Measurements from ENCODE around the gene PRKAG2. TPM values are rescaled to one million over a fixed set of nuclear protein-coding genes. Genes with fewer than 3 reads are reported as not detected.

Gene PRKAG2
- total RNA-seq: 4.7 TPM

- Histone ChIP-seq H3K27ac (ENCODE audit: low read depth, low read length) (peak within 1 kb of the TSS; percentile 85), H3K4me3 (ENCODE audit: low read length in 3 of 3) (peak within 1 kb of the TSS; percentile 83 to 88 (median 83)), H3K9ac (ENCODE audit: low read depth in 1 of 3, low read length in 3 of 3) (peak within 1 kb of the TSS; percentile 61 to 80 (median 78)), H3K9me3 (ENCODE audit: control insufficient read depth in 3 of 3, low read length in 3 of 3) (no peaks in the 10 kb centered on the region), H3K4me1 (ENCODE audit: control insufficient read depth in 3 of 3, insufficient read depth in 3 of 3, low read length in 3 of 3) (peaks cover 4 to 29% (median 14%) of the 10 kb centered on the region in 3 donors), H3K36me3 (ENCODE audit: control insufficient read depth in 3 of 3, insufficient read depth in 3 of 3, low read length in 3 of 3) (no peaks in the 10 kb centered on the region), H3K27me3 (ENCODE audit: control insufficient read depth in 3 of 3, insufficient read depth in 3 of 3, low read length in 3 of 3) (no peaks in the 10 kb centered on the region)
These were observed at the start of gene PRKAG2 for GRCh38 chr7:151876899-151877777. Gene PRKAG2 (minus strand): TSS chr7:151877115. CDS start chr7:151876620, 495 bp downstream.

DNA sequence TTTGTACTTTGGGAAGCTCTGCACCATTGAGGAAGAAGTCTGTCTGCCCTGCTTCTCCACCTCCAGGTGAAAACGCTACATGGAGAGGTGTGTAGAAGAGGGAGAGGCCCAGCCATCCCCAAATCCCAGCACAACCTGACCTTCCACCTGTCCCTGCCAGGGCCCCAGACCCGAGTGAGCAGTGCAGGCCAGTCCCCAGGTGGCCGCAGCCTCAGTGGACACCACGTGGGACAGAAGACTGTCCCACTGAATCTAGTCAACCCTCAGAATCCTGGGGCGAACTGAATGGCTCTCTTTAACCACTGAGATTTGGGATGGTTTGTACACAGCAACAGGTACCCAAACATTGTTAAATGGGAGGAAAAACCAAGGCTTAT is 49.4 kb upstream of the PRKAG2 start:
- peaks cover 6 to 10% (median 8%) of the 10 kb centered on the region in 3 donors for H3K4me1 ChIP-seq (ENCODE audit: control insufficient read depth in 3 of 3, insufficient read depth in 3 of 3, low read length in 3 of 3)
- peak overlapping the region; percentile 59 for H3K27ac ChIP-seq (ENCODE audit: low read depth, low read length)

DNA sequence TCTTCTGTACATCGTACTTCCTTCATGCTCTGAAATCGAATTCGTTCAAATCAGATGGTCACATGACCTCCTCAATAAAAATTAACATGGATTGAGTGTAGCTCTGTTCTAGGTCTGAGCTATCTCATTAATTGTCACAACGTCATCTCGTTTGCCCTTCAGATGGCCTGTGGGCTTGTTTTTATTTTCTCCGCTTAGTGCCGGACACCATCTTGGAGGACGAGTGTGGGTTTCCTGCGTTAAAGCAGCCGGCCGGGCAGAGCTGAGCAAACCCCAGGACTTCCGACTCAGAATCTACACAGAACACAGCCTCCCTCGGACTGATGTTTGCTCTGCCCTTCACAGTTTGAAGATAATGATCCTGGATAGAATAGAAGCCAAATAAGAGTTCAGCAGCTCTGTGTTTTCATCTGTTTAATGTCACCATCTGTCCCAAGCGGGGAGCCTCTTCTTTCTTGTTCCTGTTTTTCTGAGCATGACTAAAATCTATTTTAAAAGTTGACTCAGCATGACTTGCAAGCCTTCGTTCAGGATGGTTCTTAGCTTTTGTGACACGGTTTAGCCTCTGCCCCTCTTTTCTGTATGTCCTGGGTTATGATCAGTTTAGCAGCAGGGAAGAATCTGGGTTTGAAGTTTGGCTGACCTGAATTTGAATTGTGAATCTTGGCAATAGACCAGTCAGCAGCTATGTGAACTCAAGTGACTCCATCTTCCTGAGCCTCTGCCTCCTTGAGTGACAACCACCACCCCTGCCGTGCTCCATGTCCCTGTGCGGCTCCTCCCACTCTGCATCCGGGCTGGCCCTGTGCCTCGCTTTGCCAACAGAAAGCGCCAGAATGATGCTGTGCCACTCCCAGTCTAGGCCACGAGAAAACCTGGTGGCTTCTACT is 48.8 kb upstream of the PRKAG2 start:
- Histone ChIP-seq H3K9me3 (ENCODE audit: control insufficient read depth in 3 of 3, low read length in 3 of 3) (no peaks in the 10 kb centered on the region), H3K27me3 (ENCODE audit: control insufficient read depth in 3 of 3, insufficient read depth in 3 of 3, low read length in 3 of 3) (peaks cover 0 to 4% (median 0%) of the 10 kb centered on the region in 3 donors), H3K36me3 (ENCODE audit: control insufficient read depth in 3 of 3, insufficient read depth in 3 of 3, low read length in 3 of 3) (no peaks in the 10 kb centered on the region), H3K4me3 (ENCODE audit: low read length in 3 of 3) (peak overlapping the region; percentile 9 to 22 (median 14)), H3K27ac (ENCODE audit: low read depth, low read length) (peak overlapping the region; percentile 59), H3K9ac (ENCODE audit: low read depth in 1 of 3, low read length in 3 of 3) (peak overlapping the region in 1 of 3 donors; percentile 16), H3K4me1 (ENCODE audit: control insufficient read depth in 3 of 3, insufficient read depth in 3 of 3, low read length in 3 of 3) (peaks cover 6 to 10% (median 8%) of the 10 kb centered on the region in 3 donors)

More for the DNA sequence above, 49.4 kb upstream of the PRKAG2 start:
- H3K9me3 ChIP-seq (ENCODE audit: control insufficient read depth in 3 of 3, low read length in 3 of 3): no peaks in the 10 kb centered on the region
- H3K9ac ChIP-seq (ENCODE audit: low read depth in 1 of 3, low read length in 3 of 3): no peak overlapping the region
- H3K4me3 ChIP-seq (ENCODE audit: low read length in 3 of 3): peak overlapping the region in 1 of 3 donors; percentile 14
- peaks cover 0 to 3% (median 0%) of the 10 kb centered on the region in 3 donors for H3K27me3 ChIP-seq (ENCODE audit: control insufficient read depth in 3 of 3, insufficient read depth in 3 of 3, low read length in 3 of 3)
- no peaks in the 10 kb centered on the region for H3K36me3 ChIP-seq (ENCODE audit: control insufficient read depth in 3 of 3, insufficient read depth in 3 of 3, low read length in 3 of 3)

DNA sequence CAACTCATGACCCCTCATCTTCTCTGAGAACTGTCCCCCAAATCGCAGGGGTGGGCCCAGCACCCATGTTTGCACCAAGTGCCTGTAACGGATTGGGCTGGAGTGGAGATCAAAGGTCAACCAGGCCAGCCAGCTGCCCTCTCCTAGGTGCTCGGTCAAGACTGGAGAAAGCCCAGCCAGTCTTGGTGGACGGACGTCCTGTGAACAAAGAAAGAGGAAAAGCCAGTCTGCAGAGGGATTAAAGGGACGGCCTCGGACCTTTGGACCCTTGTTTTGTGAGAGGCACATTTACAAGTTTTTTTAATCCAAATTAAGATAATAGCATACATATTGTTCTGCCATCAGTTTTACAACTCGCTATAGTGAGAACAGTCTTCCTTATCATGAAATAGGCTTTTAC is 47.6 kb upstream of the PRKAG2 start:
- Histone ChIP-seq H3K36me3 (ENCODE audit: control insufficient read depth in 3 of 3, insufficient read depth in 3 of 3, low read length in 3 of 3) (no peaks in the 10 kb centered on the region), H3K27me3 (ENCODE audit: control insufficient read depth in 3 of 3, insufficient read depth in 3 of 3, low read length in 3 of 3) (peaks cover 0 to 6% (median 2%) of the 10 kb centered on the region in 3 donors), H3K4me3 (ENCODE audit: low read length in 3 of 3) (no peak overlapping the region), H3K9ac (ENCODE audit: low read depth in 1 of 3, low read length in 3 of 3) (no peak overlapping the region), H3K27ac (ENCODE audit: low read depth, low read length) (no peak overlapping the region), H3K9me3 (ENCODE audit: control insufficient read depth in 3 of 3, low read length in 3 of 3) (no peaks in the 10 kb centered on the region), H3K4me1 (ENCODE audit: control insufficient read depth in 3 of 3, insufficient read depth in 3 of 3, low read length in 3 of 3) (peaks cover 6 to 10% (median 8%) of the 10 kb centered on the region in 3 donors)

- Histone ChIP-seq H3K36me3 (ENCODE audit: control insufficient read depth in 3 of 3, insufficient read depth in 3 of 3, low read length in 3 of 3) (no peaks in the 10 kb centered on the region), H3K27me3 (ENCODE audit: control insufficient read depth in 3 of 3, insufficient read depth in 3 of 3, low read length in 3 of 3) (peaks cover 0 to 6% (median 4%) of the 10 kb centered on the region in 3 donors), H3K9me3 (ENCODE audit: control insufficient read depth in 3 of 3, low read length in 3 of 3) (no peaks in the 10 kb centered on the region), H3K4me3 (ENCODE audit: low read length in 3 of 3) (no peak overlapping the region), H3K9ac (ENCODE audit: low read depth in 1 of 3, low read length in 3 of 3) (no peak overlapping the region), H3K4me1 (ENCODE audit: control insufficient read depth in 3 of 3, insufficient read depth in 3 of 3, low read length in 3 of 3) (peaks cover 6 to 10% (median 8%) of the 10 kb centered on the region in 3 donors), H3K27ac (ENCODE audit: low read depth, low read length) (peak overlapping the region; percentile 52)
These were observed 47.1 kb upstream of the PRKAG2 start for GRCh38 chr7:151924001-151924400.

GRCh38 chr7:151923097-151923876 is 46.4 kb upstream of the PRKAG2 start:
- Histone ChIP-seq H3K9ac (ENCODE audit: low read depth in 1 of 3, low read length in 3 of 3) (no peak overlapping the region), H3K27me3 (ENCODE audit: control insufficient read depth in 3 of 3, insufficient read depth in 3 of 3, low read length in 3 of 3) (peaks cover 0 to 6% (median 4%) of the 10 kb centered on the region in 3 donors), H3K4me3 (ENCODE audit: low read length in 3 of 3) (no peak overlapping the region), H3K9me3 (ENCODE audit: control insufficient read depth in 3 of 3, low read length in 3 of 3) (no peaks in the 10 kb centered on the region), H3K36me3 (ENCODE audit: control insufficient read depth in 3 of 3, insufficient read depth in 3 of 3, low read length in 3 of 3) (no peaks in the 10 kb centered on the region), H3K4me1 (ENCODE audit: control insufficient read depth in 3 of 3, insufficient read depth in 3 of 3, low read length in 3 of 3) (peaks cover 6 to 10% (median 8%) of the 10 kb centered on the region in 3 donors), H3K27ac (ENCODE audit: low read depth, low read length) (peak overlapping the region; percentile 52)

DNA sequence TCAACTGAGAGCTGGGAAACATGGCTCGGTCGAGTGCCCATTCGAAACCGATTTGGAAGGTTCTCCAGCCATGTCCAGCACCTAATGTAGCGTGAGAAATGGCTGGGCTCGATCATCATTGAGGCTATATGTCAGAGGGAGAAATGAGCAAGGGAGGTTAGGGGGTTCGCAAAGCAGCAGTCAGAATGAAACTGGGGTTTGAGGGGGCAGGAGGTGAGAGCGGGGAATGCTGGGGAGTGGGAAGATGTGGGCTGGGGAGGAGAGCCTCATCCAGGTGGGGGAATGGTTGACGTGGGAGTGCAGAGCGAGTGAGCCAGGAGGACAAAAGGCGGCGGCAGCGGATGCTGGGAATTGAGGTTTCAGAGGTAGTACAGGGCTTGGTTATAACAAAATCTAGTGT is 44.5 kb upstream of the PRKAG2 start:
- H3K36me3 ChIP-seq (ENCODE audit: control insufficient read depth in 3 of 3, insufficient read depth in 3 of 3, low read length in 3 of 3): no peaks in the 10 kb centered on the region
- H3K9ac ChIP-seq (ENCODE audit: low read depth in 1 of 3, low read length in 3 of 3): no peak overlapping the region
- H3K9me3 ChIP-seq (ENCODE audit: control insufficient read depth in 3 of 3, low read length in 3 of 3): no peaks in the 10 kb centered on the region
- H3K27me3 ChIP-seq (ENCODE audit: control insufficient read depth in 3 of 3, insufficient read depth in 3 of 3, low read length in 3 of 3): peaks cover 0 to 6% (median 4%) of the 10 kb centered on the region in 3 donors
- no peak overlapping the region for H3K27ac ChIP-seq (ENCODE audit: low read depth, low read length)
- no peak overlapping the region for H3K4me3 ChIP-seq (ENCODE audit: low read length in 3 of 3)
- H3K4me1 ChIP-seq (ENCODE audit: control insufficient read depth in 3 of 3, insufficient read depth in 3 of 3, low read length in 3 of 3): peaks cover 6 to 9% (median 8%) of the 10 kb centered on the region in 3 donors

DNA sequence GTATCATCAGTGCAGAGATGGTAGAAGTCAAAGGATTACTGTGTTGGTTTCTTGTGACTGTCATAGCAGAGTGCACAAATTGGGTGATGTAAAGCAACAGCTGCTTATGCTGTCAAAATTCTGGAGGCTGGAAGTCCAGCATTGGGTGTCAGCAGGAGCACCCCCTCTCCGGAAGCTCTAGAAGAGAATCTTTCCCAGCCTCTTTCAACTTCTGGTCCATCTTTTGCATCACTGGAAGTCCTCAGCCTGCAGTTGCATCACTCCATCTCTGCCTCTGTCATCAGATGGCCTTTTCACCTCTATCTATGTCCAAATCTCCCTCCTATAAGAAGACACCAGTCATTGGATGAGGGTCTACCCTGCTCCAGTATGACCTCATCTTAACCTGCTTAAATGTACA is 43.6 kb upstream of the PRKAG2 start:
- Histone ChIP-seq H3K36me3 (ENCODE audit: control insufficient read depth in 3 of 3, insufficient read depth in 3 of 3, low read length in 3 of 3) (no peaks in the 10 kb centered on the region), H3K9ac (ENCODE audit: low read depth in 1 of 3, low read length in 3 of 3) (no peak overlapping the region), H3K27ac (ENCODE audit: low read depth, low read length) (no peak overlapping the region), H3K4me3 (ENCODE audit: low read length in 3 of 3) (no peak overlapping the region), H3K4me1 (ENCODE audit: control insufficient read depth in 3 of 3, insufficient read depth in 3 of 3, low read length in 3 of 3) (peaks cover under 1 to 3% (median 1%) of the 10 kb centered on the region in 3 donors), H3K9me3 (ENCODE audit: control insufficient read depth in 3 of 3, low read length in 3 of 3) (no peaks in the 10 kb centered on the region), H3K27me3 (ENCODE audit: control insufficient read depth in 3 of 3, insufficient read depth in 3 of 3, low read length in 3 of 3) (peaks cover 0 to 6% (median 4%) of the 10 kb centered on the region in 3 donors)

DNA sequence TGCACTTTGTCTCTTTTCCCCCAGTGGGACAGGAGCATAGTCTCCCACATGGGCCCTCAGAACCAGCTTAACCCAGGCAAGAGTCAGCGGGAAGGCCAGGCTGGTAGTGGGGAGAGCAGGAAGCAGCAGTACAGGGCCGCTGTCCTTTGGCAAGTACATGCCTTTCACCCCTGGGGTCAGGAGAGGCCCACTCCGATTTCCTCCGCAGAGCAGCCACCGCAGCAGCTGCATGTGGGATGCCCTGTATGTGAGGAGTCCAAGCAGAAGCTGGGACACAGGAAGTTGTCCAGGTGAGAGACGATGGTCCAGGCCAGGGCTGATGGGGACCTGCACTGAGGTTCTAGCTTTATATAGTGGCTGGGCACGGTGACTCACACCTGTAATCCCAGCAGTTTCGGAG is 42.7 kb upstream of the PRKAG2 start:
- H3K36me3 ChIP-seq (ENCODE audit: control insufficient read depth in 3 of 3, insufficient read depth in 3 of 3, low read length in 3 of 3): no peaks in the 10 kb centered on the region
- H3K4me1 ChIP-seq (ENCODE audit: control insufficient read depth in 3 of 3, insufficient read depth in 3 of 3, low read length in 3 of 3): no peaks in the 10 kb centered on the region
- peaks cover 0 to 6% (median 4%) of the 10 kb centered on the region in 3 donors for H3K27me3 ChIP-seq (ENCODE audit: control insufficient read depth in 3 of 3, insufficient read depth in 3 of 3, low read length in 3 of 3)
- H3K27ac ChIP-seq (ENCODE audit: low read depth, low read length): no peak overlapping the region
- no peak overlapping the region for H3K9ac ChIP-seq (ENCODE audit: low read depth in 1 of 3, low read length in 3 of 3)
- H3K4me3 ChIP-seq (ENCODE audit: low read length in 3 of 3): no peak overlapping the region
- H3K9me3 ChIP-seq (ENCODE audit: control insufficient read depth in 3 of 3, low read length in 3 of 3): peaks cover 0 to 2% (median 1%) of the 10 kb centered on the region in 3 donors
